ENCODE measurements around the gene OBSCN. TPM values are rescaled to one million over a fixed set of nuclear protein-coding genes. Genes with fewer than 3 reads are reported as not detected.

Gene OBSCN, protein sequence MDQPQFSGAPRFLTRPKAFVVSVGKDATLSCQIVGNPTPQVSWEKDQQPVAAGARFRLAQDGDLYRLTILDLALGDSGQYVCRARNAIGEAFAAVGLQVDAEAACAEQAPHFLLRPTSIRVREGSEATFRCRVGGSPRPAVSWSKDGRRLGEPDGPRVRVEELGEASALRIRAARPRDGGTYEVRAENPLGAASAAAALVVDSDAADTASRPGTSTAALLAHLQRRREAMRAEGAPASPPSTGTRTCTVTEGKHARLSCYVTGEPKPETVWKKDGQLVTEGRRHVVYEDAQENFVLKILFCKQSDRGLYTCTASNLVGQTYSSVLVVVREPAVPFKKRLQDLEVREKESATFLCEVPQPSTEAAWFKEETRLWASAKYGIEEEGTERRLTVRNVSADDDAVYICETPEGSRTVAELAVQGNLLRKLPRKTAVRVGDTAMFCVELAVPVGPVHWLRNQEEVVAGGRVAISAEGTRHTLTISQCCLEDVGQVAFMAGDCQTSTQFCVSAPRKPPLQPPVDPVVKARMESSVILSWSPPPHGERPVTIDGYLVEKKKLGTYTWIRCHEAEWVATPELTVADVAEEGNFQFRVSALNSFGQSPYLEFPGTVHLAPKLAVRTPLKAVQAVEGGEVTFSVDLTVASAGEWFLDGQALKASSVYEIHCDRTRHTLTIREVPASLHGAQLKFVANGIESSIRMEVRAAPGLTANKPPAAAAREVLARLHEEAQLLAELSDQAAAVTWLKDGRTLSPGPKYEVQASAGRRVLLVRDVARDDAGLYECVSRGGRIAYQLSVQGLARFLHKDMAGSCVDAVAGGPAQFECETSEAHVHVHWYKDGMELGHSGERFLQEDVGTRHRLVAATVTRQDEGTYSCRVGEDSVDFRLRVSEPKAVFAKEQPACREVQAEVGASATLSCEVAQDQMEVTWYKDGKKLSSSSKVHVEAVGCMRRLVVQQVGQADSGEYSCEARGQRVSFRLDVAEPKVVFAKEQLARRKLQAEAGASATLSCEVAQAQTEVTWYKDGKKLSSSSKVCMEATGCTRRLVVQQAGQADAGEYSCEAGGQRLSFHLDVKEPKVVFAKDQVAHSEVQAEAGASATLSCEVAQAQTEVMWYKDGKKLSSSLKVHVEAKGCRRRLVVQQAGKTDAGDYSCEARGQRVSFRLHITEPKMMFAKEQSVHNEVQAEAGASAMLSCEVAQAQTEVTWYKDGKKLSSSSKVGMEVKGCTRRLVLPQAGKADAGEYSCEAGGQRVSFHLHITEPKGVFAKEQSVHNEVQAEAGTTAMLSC (N-terminal part only)
- total RNA-seq, result 1 to 10 TPM; 6.3 to 9.3 (median 7.5) TPM

DNA sequence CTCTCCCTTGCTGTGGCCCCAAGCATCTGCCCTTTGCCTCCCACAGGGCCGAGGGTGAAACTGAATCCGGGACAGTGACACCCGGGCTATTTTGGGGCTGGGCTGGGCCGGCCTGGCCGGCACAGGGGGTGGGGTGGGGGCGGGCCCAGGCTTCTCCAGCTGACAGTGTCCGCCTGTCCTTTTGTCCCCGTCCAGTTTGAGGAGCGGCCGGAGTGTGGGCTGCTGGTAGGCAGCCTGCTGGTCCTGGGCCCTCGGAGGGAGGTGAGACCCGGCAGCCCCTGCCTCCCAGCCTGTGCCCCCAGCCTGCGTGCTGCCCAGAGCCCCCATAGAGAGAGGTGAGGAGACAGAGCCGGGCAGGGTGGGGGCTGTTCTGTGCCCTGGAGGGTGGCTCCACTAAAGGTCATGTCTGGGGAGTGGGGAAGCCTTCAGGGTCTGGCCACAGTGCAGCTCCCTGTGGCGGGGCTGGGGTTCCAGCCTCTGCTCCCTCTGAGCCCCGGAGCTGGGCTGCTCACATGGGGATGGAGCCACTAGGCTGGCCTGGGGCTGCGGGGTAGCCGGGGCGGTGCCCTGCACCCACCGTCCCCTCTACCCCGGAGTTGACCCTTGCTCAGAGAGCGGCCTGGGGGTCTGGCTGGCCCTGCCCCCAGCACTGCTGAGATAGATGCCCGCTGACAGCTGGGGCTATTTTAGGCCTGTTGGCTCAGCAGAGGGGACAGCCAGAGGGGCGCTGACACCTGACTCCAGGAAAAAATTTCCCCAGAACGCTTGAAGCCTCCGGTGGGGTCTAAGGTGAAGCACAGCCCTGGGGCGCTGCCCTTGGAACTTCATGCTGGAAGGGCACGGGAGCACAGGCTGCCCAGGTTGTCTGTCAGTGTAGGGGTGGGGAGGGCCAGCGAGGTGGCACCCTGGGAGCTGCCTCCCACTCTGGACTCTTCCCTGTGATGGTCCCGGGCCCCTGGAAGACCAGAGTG is at the start of gene OBSCN:
TSS of gene OBSCN (plus strand) at position 194 of the 971 bp plus-strand sequence. CDS start 3,740 bp downstream, outside the sequence.
- Mint-ChIP-seq H3K36me3 (ENCODE audit: insufficient read depth) (peaks cover 3% of the 10 kb centered on the region), H3K4me3 (no peak within 1 kb of the TSS), H3K27me3 (ENCODE audit: low read depth) (peaks cover 7% of the 10 kb centered on the region), H3K9me3 (no peaks in the 10 kb centered on the region), H3K4me1 (ENCODE audit: low read depth) (no peaks in the 10 kb centered on the region)
- ATAC-seq, result no peak
- no peak for DNase-seq

DNA sequence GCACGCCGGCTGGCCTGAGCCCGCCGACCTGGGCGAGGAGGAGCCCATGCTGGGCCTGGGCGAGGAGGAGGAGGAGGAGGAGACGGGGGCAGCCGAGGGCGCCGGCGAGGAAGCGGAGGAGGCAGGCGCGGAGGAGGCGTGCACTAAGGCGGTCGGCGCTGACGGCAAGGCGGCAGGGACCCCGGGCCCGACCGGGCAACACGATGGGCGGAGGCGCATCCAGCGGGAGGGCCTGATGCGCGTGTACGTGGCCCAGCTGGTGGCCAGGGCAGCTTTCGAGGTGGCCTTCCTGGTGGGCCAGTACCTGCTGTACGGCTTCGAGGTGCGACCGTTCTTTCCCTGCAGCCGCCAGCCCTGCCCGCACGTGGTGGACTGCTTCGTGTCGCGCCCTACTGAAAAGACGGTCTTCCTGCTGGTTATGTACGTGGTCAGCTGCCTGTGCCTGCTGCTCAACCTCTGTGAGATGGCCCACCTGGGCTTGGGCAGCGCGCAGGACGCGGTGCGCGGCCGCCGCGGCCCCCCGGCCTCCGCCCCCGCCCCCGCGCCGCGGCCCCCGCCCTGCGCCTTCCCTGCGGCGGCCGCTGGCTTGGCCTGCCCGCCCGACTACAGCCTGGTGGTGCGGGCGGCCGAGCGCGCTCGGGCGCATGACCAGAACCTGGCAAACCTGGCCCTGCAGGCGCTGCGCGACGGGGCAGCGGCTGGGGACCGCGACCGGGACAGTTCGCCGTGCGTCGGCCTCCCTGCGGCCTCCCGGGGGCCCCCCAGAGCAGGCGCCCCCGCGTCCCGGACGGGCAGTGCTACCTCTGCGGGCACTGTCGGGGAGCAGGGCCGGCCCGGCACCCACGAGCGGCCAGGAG is 49.5 kb upstream of the OBSCN start:
- no peaks in the 10 kb centered on the region for H3K9me3 Mint-ChIP-seq
- no peaks in the 10 kb centered on the region for H3K27me3 Mint-ChIP-seq (ENCODE audit: low read depth)
- ATAC-seq (no peak), DNase-seq (no peak)
- H3K4me3 Mint-ChIP-seq, result no peak overlapping the region
- no peaks in the 10 kb centered on the region for H3K36me3 Mint-ChIP-seq (ENCODE audit: insufficient read depth)
- peaks cover 24% of the 10 kb centered on the region for H3K4me1 Mint-ChIP-seq (ENCODE audit: low read depth)

DNA sequence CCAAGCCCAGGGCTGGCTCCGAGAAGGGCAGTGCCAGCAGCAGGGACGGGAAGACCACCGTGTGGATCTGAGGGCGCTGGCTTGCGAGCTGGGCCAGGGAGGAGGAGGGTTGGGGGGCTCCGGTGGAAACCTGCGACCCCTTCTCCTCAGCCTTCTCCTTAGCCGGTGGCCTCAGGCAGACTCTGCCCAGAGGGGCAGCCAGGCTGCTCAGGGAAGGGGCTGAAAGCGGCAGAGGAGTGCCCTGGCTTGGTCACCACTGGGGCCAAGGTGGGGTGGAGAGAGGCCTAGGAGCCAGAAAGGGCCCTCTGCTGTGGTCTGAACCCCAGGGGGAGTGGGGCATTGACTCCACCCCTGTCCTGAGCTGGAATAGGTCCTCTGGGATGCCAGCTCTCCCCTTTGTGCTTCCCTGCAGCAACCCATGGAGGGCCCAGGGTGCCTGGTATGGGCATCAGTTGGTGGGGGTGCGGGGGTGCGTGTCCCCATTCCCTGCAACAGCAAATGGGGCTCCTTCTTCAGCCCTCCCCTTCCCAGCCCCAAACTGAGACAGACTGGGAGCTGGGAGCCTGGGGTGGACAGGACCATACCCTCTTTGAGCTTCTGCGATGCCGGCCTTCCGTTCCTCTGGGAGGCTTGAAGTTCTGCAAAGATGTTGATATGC is 48.7 kb upstream of the OBSCN start:
- no peak for DNase-seq
- H3K27me3 Mint-ChIP-seq (ENCODE audit: low read depth), result no peaks in the 10 kb centered on the region
- no peak overlapping the region for H3K4me3 Mint-ChIP-seq
- no peaks in the 10 kb centered on the region for H3K36me3 Mint-ChIP-seq (ENCODE audit: insufficient read depth)
- peaks cover 28% of the 10 kb centered on the region for H3K4me1 Mint-ChIP-seq (ENCODE audit: low read depth)
- no peaks in the 10 kb centered on the region for H3K9me3 Mint-ChIP-seq
- no peak for ATAC-seq

DNA sequence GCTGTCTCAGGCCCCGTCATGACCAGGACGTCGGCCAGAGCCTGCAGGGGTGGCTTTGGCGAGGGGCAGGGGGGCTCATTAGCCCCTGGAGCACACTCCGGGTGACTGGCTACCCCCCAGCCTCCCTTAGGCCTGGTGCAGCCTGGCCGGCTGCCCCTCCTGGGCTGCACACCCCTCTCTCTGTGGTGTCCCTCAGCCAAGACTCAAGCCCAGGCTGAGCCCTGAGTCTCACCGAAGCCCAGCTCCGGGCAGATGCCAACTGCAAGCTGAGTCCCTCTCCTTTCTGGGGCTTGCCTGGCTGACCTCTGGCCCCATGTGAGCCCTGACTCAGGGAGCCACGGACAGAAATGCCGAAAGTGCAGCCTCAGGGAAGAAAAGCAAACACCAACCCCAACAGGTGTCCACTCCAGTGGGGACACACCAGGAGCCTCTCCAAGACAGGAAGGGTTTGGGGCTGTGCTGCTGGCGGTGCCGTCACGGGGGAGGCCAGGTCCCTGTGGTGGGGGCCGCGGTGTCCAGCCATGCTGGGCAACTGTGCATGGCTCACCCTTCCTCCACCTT is 47.6 kb upstream of the OBSCN start:
- no peaks in the 10 kb centered on the region for H3K36me3 Mint-ChIP-seq (ENCODE audit: insufficient read depth)

DNA sequence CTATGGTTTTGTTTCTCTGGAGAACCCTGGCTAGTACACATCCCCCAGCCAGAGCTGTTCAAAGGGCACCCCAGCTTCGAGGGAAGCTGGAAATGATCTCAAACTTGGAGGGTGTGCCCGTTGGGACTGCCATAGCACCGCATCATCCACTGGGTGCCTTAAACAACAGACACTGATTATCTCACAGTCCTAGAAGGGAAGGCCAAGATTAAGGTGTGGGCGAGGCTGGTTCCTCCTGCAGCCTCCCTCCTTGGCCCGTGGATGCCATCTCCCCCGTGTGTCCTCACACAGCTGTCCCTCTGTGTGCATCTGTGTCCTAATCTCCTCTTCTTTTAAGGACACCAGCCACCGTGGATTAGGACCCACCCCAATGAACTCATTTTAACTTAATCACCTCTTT is 46.5 kb upstream of the OBSCN start:
- Mint-ChIP-seq H3K36me3 (ENCODE audit: insufficient read depth) (no peaks in the 10 kb centered on the region), H3K4me1 (ENCODE audit: low read depth) (peaks cover 31% of the 10 kb centered on the region), H3K27me3 (ENCODE audit: low read depth) (no peaks in the 10 kb centered on the region), H3K4me3 (no peak overlapping the region), H3K9me3 (no peaks in the 10 kb centered on the region)
- no peak for DNase-seq
- ATAC-seq, result no peak

More for the DNA sequence above, 47.6 kb upstream of the OBSCN start:
- Mint-ChIP-seq H3K4me3 (no peak overlapping the region), H3K4me1 (ENCODE audit: low read depth) (peaks cover 31% of the 10 kb centered on the region), H3K27me3 (ENCODE audit: low read depth) (no peaks in the 10 kb centered on the region), H3K9me3 (no peaks in the 10 kb centered on the region)
- ATAC-seq (no peak), DNase-seq (no peak)

DNA sequence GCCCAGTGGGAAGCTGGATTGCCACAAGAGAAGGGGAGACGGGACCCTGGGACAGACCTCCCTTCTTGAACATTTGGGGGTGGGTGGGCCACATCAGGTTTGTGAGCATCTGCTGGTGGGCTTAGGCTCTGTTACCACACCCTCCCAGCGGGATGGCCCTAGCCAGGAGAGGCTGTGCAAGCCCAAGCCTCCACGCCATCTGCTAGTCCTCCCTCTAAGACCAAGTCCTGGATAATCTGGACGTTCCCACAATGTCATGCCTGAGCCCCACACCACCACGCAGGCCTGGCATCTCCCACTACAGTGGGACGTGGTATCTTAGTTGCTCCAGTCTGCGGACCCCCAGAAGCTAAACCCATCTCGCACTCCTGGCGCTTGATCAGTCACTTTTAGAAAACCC is 46.0 kb upstream of the OBSCN start:
- DNase-seq (no peak), ATAC-seq (no peak)
- Mint-ChIP-seq H3K36me3 (ENCODE audit: insufficient read depth) (no peaks in the 10 kb centered on the region), H3K27me3 (ENCODE audit: low read depth) (no peaks in the 10 kb centered on the region), H3K9me3 (no peaks in the 10 kb centered on the region), H3K4me1 (ENCODE audit: low read depth) (peaks cover 35% of the 10 kb centered on the region), H3K4me3 (no peak overlapping the region)

DNA sequence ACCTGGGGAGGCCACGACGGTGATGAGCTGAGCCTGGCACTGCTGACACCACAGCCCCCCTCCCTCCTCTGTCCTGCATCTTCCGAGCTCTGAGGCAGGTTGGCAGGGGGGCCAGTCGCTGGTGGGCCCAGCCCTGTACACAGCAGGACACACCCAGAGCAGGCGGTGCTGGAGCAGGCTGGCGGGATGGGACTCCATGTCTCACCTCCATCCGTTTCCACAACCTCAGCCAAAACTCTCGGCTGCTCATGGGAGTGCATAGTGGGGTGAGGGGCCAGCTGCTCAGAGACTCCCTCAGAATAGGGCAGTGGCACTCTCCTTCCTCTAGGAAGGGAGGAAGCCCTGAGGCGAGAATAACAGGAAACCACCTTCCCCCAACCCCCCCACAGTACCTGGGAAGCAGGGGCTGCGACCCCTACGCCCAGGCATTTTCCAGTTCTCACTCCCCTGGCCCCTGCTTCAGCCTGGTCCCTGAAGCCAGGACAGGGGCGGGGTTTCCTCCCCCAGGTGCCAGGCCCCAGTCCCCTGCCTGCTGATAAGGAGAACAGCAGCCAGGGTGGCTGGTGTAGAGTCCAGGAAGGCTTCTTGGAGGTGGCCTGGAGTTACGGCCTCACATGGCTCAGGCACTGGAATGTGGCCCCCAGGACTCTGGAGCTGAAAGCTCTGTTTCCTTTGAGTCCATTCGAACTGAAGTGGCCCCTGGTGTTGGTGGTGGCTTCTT is 45.4 kb upstream of the OBSCN start:
- H3K4me1 Mint-ChIP-seq (ENCODE audit: low read depth), result peaks cover 34% of the 10 kb centered on the region
- DNase-seq (no peak), ATAC-seq (no peak)
- H3K9me3 Mint-ChIP-seq, result no peaks in the 10 kb centered on the region
- no peak overlapping the region for H3K4me3 Mint-ChIP-seq
- no peaks in the 10 kb centered on the region for H3K36me3 Mint-ChIP-seq (ENCODE audit: insufficient read depth)
- no peaks in the 10 kb centered on the region for H3K27me3 Mint-ChIP-seq (ENCODE audit: low read depth)

DNA sequence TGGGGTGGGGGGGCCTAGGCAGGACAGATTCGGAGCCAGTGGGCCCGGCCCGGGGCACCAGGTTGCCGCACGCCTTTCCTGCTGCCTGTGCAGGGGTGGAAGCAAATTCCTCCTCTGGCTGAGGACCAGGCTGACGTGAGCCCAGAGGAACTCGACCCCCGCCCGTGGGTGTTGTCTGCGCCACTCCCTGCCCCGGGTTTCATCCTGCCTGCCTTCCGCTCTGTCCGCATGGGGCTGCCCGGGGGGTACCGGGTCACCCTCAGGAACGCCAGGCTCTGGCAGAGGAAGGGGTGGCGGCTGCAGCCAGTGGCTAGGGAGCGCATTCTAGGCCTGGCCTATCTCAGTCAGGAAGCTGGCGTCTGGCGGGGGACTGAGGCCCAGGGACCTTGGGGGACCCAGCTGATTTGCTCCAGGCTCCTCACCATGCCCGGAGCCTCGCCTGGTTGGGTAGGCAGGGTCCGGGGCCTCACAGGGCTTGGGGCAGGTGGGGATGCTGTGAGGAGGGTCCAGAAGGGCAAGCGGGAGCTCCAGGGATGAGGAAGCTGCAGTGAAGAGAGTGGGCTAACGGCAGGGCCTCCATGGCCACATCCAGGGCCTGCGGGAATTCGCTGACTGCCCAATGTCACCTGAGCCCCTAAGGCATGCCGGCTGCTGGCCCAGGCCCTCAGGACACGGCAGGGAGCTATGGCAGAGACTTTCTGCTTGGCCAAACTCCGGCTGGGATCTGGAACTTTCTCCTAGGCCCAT is 44.7 kb upstream of the OBSCN start:
- no peak for ATAC-seq
- Mint-ChIP-seq H3K4me3 (no peak overlapping the region), H3K4me1 (ENCODE audit: low read depth) (peaks cover 37% of the 10 kb centered on the region), H3K27me3 (ENCODE audit: low read depth) (no peaks in the 10 kb centered on the region), H3K9me3 (no peaks in the 10 kb centered on the region), H3K36me3 (ENCODE audit: insufficient read depth) (no peaks in the 10 kb centered on the region)
- DNase-seq, result no peak

DNA sequence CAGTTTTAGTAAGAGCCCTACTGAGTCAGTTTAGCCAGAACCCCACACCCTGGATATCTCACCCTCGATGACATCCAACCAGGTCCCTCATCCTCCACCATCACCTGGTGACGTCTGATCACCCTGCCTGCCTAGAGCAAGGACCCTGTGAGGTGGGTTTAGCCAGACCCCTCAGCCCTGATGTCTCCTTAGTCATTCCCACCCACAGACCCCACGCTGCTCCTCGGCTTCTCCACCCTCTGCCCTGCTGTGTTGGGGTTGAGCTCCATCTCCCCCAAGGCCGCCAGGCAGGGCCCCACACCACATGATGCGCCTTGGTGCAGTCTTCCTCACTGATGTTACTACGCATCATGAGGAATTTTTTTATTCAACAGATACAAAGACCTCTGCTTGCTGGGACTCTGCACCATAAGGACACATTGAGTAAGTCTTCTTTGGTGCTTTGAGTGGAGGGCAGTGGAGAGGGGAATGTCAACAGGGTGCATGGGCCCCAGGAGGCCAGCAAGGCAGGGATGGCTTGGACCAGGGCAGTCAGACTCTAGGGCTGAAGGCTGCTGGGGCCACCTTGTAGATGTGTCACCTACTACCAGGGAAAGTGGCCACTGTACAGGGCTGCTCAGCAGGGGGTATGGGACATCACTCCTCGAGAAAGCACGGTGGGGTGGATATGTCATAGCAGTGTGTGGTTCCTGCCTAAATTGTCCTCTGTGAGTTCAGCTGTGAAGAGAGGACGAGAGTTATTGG is 43.9 kb upstream of the OBSCN start:
- no peak for ATAC-seq
- peaks cover 41% of the 10 kb centered on the region for H3K4me1 Mint-ChIP-seq (ENCODE audit: low read depth)
- peaks cover 3% of the 10 kb centered on the region for H3K36me3 Mint-ChIP-seq (ENCODE audit: insufficient read depth)

DNA sequence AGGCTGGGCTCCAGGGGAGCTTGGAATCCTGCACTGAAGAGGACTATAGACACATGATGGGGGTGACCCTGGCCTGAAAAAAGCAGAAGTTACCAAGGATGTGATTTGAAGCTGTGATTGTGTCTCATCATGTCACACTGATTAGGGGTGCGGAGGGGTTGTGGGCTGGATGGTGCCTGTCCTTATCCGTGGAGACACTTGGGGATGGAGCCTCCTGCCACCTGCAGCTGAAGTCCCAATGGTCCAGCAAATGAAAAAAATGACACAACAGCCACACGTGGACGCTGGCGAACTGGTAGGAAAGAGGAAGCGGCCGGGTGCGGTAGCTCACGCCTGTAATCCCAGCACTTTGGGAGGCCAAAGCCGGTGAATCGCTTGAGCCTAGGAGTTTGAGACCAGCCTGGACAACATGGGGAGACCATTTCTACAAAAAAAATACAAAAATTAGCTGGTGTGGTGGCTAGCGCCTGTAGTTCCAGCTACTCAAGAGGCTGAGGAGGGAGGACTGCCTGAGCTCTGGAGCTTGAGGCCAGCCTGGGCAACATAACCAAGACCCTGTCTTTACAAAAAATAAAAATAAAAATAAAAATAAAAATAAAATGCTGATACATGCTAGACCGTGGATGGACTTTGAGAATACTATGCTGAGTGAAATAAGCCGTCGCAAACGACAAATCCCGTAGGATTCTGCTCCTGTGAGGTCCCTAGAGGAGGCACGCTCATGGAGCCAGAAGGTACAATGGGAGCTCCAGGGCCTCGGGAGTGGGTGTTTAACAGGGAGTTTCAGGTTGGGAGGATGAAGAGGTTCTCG is 43.1 kb upstream of the OBSCN start:
- ATAC-seq (no peak), DNase-seq (no peak)
- Mint-ChIP-seq H3K4me3 (peak overlapping the region; percentile 83), H3K36me3 (ENCODE audit: insufficient read depth) (peaks cover 3% of the 10 kb centered on the region), H3K4me1 (ENCODE audit: low read depth) (peaks cover 43% of the 10 kb centered on the region), H3K9me3 (no peaks in the 10 kb centered on the region), H3K27me3 (ENCODE audit: low read depth) (no peaks in the 10 kb centered on the region)

More for the DNA sequence above, 43.9 kb upstream of the OBSCN start:
- Mint-ChIP-seq H3K4me3 (peak overlapping the region; percentile 56), H3K9me3 (no peaks in the 10 kb centered on the region), H3K27me3 (ENCODE audit: low read depth) (no peaks in the 10 kb centered on the region)
- no peak for DNase-seq
